Natural killer cell (primary cell): Measurements from ENCODE around the gene NUAK1. TPM values are rescaled to one million over a fixed set of nuclear protein-coding genes. Genes with fewer than 3 reads are reported as not detected.

Experiments
- ATAC-seq, 3 donors: fragments of 150-1000 bp in 2 of 3; fragments of 200-7000 bp in 1 of 3; cut with Tn5 transposase; 1 replicate in 1 of 3; 2 replicates in 2 of 3; pipeline ENCODE4 v1.10.0; 2021; ENCODE audit warnings: mild to moderate bottlenecking in 2 of 3, moderate library complexity in 2 of 3
- DNase-seq, 2 donors: peaks; one replicate each; pipeline versions ENCODE4 v3.0.0 to v3.0.0-alpha.2; 2013 to 2021; ENCODE audit warnings: mixed read lengths in 1 of 2
- H3K27ac ChIP-seq: one replicate; pipeline ENCODE4 v1.5.1; 2013; ENCODE audit warnings: mild to moderate bottlenecking, low read length
- H3K27me3 ChIP-seq: one replicate; pipeline ENCODE4 v1.6.1; 2013; ENCODE audit warnings: low read length; ENCODE audit not compliant: control insufficient read depth, insufficient read depth
- H3K36me3 ChIP-seq: one replicate; pipeline ENCODE4 v1.6.1; 2013; ENCODE audit warnings: low read length; ENCODE audit not compliant: control insufficient read depth, insufficient read depth
- H3K4me1 ChIP-seq: one replicate; pipeline ENCODE4 v1.6.1; 2013; ENCODE audit warnings: low read length; ENCODE audit not compliant: control insufficient read depth, insufficient read depth
- H3K4me3 ChIP-seq: one replicate; pipeline ENCODE4 v1.5.1; 2013; ENCODE audit warnings: low read length
- H3K9me3 ChIP-seq: one replicate; pipeline ENCODE4 v1.6.1; 2013; ENCODE audit warnings: low read length; ENCODE audit not compliant: control insufficient read depth, insufficient read depth
- H3K27ac Mint-ChIP-seq, 2 donors: one replicate each; pipeline ENCODE4 v1.8.0; 2022; ENCODE audit warnings: mild to moderate bottlenecking in 2 of 2, mixed read lengths in 2 of 2, moderate library complexity in 1 of 2
- H3K27me3 Mint-ChIP-seq, 2 donors: one replicate each; pipeline ENCODE4 v1.8.0; 2022; ENCODE audit warnings: low read depth in 2 of 2, mixed read lengths in 2 of 2
- H3K36me3 Mint-ChIP-seq: one replicate; pipeline ENCODE4 v1.8.0; 2022; ENCODE audit warnings: mixed read lengths
- H3K4me1 Mint-ChIP-seq, 2 donors: one replicate each; pipeline ENCODE4 v1.8.0; 2022; ENCODE audit warnings: mixed read lengths in 2 of 2
- H3K4me3 Mint-ChIP-seq: one replicate; pipeline ENCODE4 v1.8.0; 2022; ENCODE audit warnings: mild to moderate bottlenecking, moderate library complexity, mixed read lengths
- H3K9me3 Mint-ChIP-seq, 2 donors: one replicate each; pipeline ENCODE4 v1.8.0; 2022; ENCODE audit warnings: mixed read lengths in 2 of 2
- WGBS: methylation state at CpG from one replicate; pipeline ENCODE4 v1.1.7; 2013; ENCODE audit warnings: missing lambda C conversion rate; ENCODE audit not compliant: insufficient coverage; 5-methylcytosine and 5-hydroxymethylcytosine counted together
- intact Hi-C: fragments of 100-400 bp; cut with micrococcal nuclease; formaldehyde crosslinking; loops from one replicate; pipeline ENCODE4 v1.14.2; 2022
- total RNA-seq, 4 donors: library from RNA; stranded (reverse); fragments of 120-200 nt in 1 of 4; gene quantifications; one replicate each; pipeline versions ENCODE4 v1.2.3 to v1.2.4, GENCODE V29; 2013 to 2022
- TF ChIP-seq, protein P1 (sequence below): fragments of 200-600 bp; IDR thresholded peaks from one replicate; pipeline ENCODE4 v1.8.0; 2022; ENCODE audit warnings: antibody characterized with exemption

NUAK1 gene
- total RNA-seq, 3 donors from 2014 or later (not counting 1 experiment from before 2014, with no cell fraction given), result 1.4 to 10.9 (median 3.4) TPM

DNA sequence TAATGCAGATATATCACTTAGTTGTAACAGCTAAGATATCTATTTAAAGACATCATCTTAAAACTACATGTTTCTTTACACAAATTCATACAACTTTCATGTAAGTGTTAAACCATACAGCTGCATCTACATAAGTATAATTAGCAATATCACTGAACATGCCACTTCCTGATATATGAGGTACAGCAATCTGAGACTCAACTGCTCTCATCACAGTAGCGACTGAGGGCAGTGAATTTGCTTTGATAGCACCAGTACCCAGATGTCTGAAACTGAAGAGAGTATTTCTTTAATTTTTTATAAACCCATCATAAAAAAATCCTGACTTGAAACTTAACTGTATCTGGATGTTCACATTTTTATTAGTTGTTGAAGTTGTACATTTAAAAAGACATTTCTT lies 34.7 kb upstream of the NUAK1 start:
- H3K36me3 ChIP-seq, result no peaks in the 10 kb centered on the region
- Mint-ChIP-seq H3K27ac (no peak overlapping the region), H3K4me3 (no peak overlapping the region), H3K27me3 (peaks cover 11 to 39% of the 10 kb centered on the region in 2 donors), H3K9me3 (peaks cover 0 to 2% of the 10 kb centered on the region in 2 donors), H3K36me3 (no peaks in the 10 kb centered on the region), H3K4me1 (no peaks in the 10 kb centered on the region)
- TF ChIP-seq, protein P1, sequence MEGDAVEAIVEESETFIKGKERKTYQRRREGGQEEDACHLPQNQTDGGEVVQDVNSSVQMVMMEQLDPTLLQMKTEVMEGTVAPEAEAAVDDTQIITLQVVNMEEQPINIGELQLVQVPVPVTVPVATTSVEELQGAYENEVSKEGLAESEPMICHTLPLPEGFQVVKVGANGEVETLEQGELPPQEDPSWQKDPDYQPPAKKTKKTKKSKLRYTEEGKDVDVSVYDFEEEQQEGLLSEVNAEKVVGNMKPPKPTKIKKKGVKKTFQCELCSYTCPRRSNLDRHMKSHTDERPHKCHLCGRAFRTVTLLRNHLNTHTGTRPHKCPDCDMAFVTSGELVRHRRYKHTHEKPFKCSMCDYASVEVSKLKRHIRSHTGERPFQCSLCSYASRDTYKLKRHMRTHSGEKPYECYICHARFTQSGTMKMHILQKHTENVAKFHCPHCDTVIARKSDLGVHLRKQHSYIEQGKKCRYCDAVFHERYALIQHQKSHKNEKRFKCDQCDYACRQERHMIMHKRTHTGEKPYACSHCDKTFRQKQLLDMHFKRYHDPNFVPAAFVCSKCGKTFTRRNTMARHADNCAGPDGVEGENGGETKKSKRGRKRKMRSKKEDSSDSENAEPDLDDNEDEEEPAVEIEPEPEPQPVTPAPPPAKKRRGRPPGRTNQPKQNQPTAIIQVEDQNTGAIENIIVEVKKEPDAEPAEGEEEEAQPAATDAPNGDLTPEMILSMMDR, result no peak
- ATAC-seq (no peak), DNase-seq (no peak)
- H3K27me3 ChIP-seq, result no peaks in the 10 kb centered on the region
- no peaks in the 10 kb centered on the region for H3K9me3 ChIP-seq
- H3K4me3 ChIP-seq, result no peak overlapping the region
- intact Hi-C loops, result no loop called here
- 67% methylated on average over 1 of the region's 1 CpG for WGBS
- H3K27ac ChIP-seq, result no peak overlapping the region
- H3K4me1 ChIP-seq, result no peaks in the 10 kb centered on the region

GRCh38 chr12:106171117-106171750 lies 32.5 kb upstream of the NUAK1 start:
- no peak overlapping the region for H3K4me3 Mint-ChIP-seq
- H3K9me3 Mint-ChIP-seq, result peaks cover 0 to 2% of the 10 kb centered on the region in 2 donors
- TF ChIP-seq, protein P1, result no peak
- H3K27ac ChIP-seq, result no peak overlapping the region
- no peak overlapping the region for H3K4me3 ChIP-seq
- DNase-seq, result no peak
- no peak for ATAC-seq
- H3K36me3 ChIP-seq, result no peaks in the 10 kb centered on the region
- intact Hi-C loops, result no loop called here
- H3K27me3 Mint-ChIP-seq, result peaks cover 10 to 55% of the 10 kb centered on the region in 2 donors
- no peaks in the 10 kb centered on the region for H3K9me3 ChIP-seq
- H3K27me3 ChIP-seq, result no peaks in the 10 kb centered on the region
- no peak overlapping the region for H3K27ac Mint-ChIP-seq
- no peaks in the 10 kb centered on the region for H3K4me1 ChIP-seq
- no peaks in the 10 kb centered on the region for H3K36me3 Mint-ChIP-seq
- H3K4me1 Mint-ChIP-seq, result no peaks in the 10 kb centered on the region
- WGBS, result 93% methylated on average over 4 of the region's 4 CpGs

- no peaks in the 10 kb centered on the region for H3K9me3 ChIP-seq
- Mint-ChIP-seq H3K36me3 (no peaks in the 10 kb centered on the region), H3K4me1 (no peaks in the 10 kb centered on the region), H3K9me3 (peaks cover 0 to 2% of the 10 kb centered on the region in 2 donors), H3K4me3 (no peak overlapping the region), H3K27ac (no peak overlapping the region), H3K27me3 (peaks cover 15 to 62% of the 10 kb centered on the region in 2 donors)
- no peaks in the 10 kb centered on the region for H3K4me1 ChIP-seq
- TF ChIP-seq, protein P1, result no peak
- H3K4me3 ChIP-seq, result no peak overlapping the region
- 71% methylated on average over 4 of the region's 4 CpGs for WGBS
- ATAC-seq, result no peak
- H3K27me3 ChIP-seq, result no peaks in the 10 kb centered on the region
- H3K36me3 ChIP-seq, result no peaks in the 10 kb centered on the region
- intact Hi-C loops, result no loop called here
- H3K27ac ChIP-seq, result no peak overlapping the region
- no peak for DNase-seq
Measured at GRCh38 chr12:106170285-106170684, 31.5 kb upstream of the NUAK1 start.

GRCh38 chr12:106163712-106164111 lies 25.0 kb upstream of the NUAK1 start:
- TF ChIP-seq, protein P1, result no peak
- intact Hi-C loops, result no loop called here
- H3K36me3 Mint-ChIP-seq, result no peaks in the 10 kb centered on the region
- Histone ChIP-seq H3K9me3 (no peaks in the 10 kb centered on the region), H3K27ac (no peak overlapping the region), H3K36me3 (no peaks in the 10 kb centered on the region), H3K27me3 (no peaks in the 10 kb centered on the region), H3K4me1 (no peaks in the 10 kb centered on the region), H3K4me3 (no peak overlapping the region)
- peaks cover 0 to 1% of the 10 kb centered on the region in 2 donors for H3K9me3 Mint-ChIP-seq
- WGBS, result 70% methylated on average over 3 of the region's 3 CpGs
- H3K27ac Mint-ChIP-seq, result no peak overlapping the region
- no peak for ATAC-seq
- peaks cover 14 to 39% of the 10 kb centered on the region in 2 donors for H3K27me3 Mint-ChIP-seq
- no peak overlapping the region for H3K4me3 Mint-ChIP-seq
- no peaks in the 10 kb centered on the region for H3K4me1 Mint-ChIP-seq
- no peak for DNase-seq
